H1 (cell line): Measurements from ENCODE around the gene NUP188. TPM values are rescaled to one million over a fixed set of nuclear protein-coding genes. Genes with fewer than 3 reads are reported as not detected.

ENCODE experiments used
- CTCF ChIA-PET: fragments of 300-600 bp; sonication (Branson Sonifier 250); formaldehyde crosslinking; loops from one replicate; lab custom pipeline; 2021; ENCODE audit not compliant: partially characterized antibody; lab: Charles Lee
- POLR2A ChIA-PET: fragments of 300-600 bp; sonication (Branson Sonifier 250); formaldehyde crosslinking; loops from one replicate; lab custom pipeline; 2021; ENCODE audit warnings: inconsistent platforms; ENCODE audit not compliant: partially characterized antibody; lab: Charles Lee
- DNase-seq, 2 experiments: peaks; one replicate each; pipeline versions ENCODE4 v3.0.0 to v3.0.0-alpha.2; 2010 to 2022; ENCODE audit warnings: low spot score in 2 of 2, low read depth in 1 of 2, mixed read lengths in 1 of 2
- FAIRE-seq: peaks from 2 replicates; lab custom pipeline; 2011; peaks lifted over from hg19 to GRCh38; lab: Jason Lieb, UNC
- H2AFZ ChIP-seq: 2 replicates; pipeline ENCODE4 v1.8.1; 2012; ENCODE audit warnings: low read length, inconsistent platforms
- H2AK5ac ChIP-seq: 2 replicates; pipeline ENCODE4 v1.6.1; 2013; ENCODE audit warnings: low read depth, low read length
- H2BK120ac ChIP-seq: replicated peaks from 2 replicates; pipeline ENCODE3; 2013; ENCODE audit warnings: low read depth, low read length, inconsistent platforms
- H2BK12ac ChIP-seq: 2 replicates; pipeline ENCODE4 v1.6.1; 2013; ENCODE audit warnings: low read depth, low read length
- H2BK15ac ChIP-seq: 2 replicates; pipeline ENCODE4 v1.6.1; 2013; ENCODE audit warnings: low read length
- H2BK20ac ChIP-seq: 2 replicates; pipeline ENCODE4 v1.6.1; 2013; ENCODE audit warnings: low read length
- H2BK5ac ChIP-seq: 2 replicates; pipeline ENCODE4 v1.6.1; 2013; ENCODE audit warnings: low read depth, low read length
- H3K14ac ChIP-seq: 2 replicates; pipeline ENCODE4 v1.6.1; 2013; ENCODE audit warnings: inconsistent platforms; ENCODE audit not compliant: insufficient read length
- H3K18ac ChIP-seq: 2 replicates; pipeline ENCODE4 v1.6.1; 2013; ENCODE audit warnings: low read length; ENCODE audit errors: extremely low read depth
- H3K23ac ChIP-seq: 2 replicates; pipeline ENCODE4 v1.6.1; 2013; ENCODE audit warnings: inconsistent platforms; ENCODE audit not compliant: insufficient read length
- H3K23me2 ChIP-seq: 2 replicates; pipeline ENCODE4 v1.6.1; 2013; ENCODE audit warnings: low read depth, low read length
- H3K27ac ChIP-seq: 2 replicates; pipeline ENCODE4 v1.6.1; 2011; ENCODE audit warnings: low read depth, low read length, inconsistent platforms
- H3K27me3 ChIP-seq, 4 experiments: replicated peaks in 1 of 4; 1 replicate in 1 of 4; 2 replicates in 3 of 4; pipeline versions ENCODE4 v1.6.1 to v1.8.1; 2011 to 2013; ENCODE audit warnings: low read length in 3 of 4, mild to moderate bottlenecking in 3 of 4, inconsistent platforms in 2 of 4, mixed read lengths in 2 of 4, moderate library complexity in 1 of 4; ENCODE audit not compliant: control insufficient read depth in 3 of 4, insufficient read depth in 3 of 4; ENCODE audit errors: extremely low read depth in 1 of 4
- H3K36me3 ChIP-seq, 4 experiments: 2 replicates each; pipeline versions ENCODE4 v1.6.1 to v1.8.1; 2011 to 2013; ENCODE audit warnings: mild to moderate bottlenecking in 4 of 4, low read length in 3 of 4, moderate library complexity in 2 of 4, control low read depth in 1 of 4, inconsistent platforms in 1 of 4; ENCODE audit not compliant: insufficient read depth in 4 of 4, control insufficient read depth in 2 of 4
- H3K4ac ChIP-seq: replicated peaks from 2 replicates; pipeline ENCODE3; 2013; ENCODE audit warnings: low read length, low read depth, mixed read lengths, inconsistent platforms; ENCODE audit not compliant: insufficient read length
- H3K4me1 ChIP-seq, 4 experiments: replicated peaks in 1 of 4; 1 replicate in 1 of 4; 2 replicates in 3 of 4; pipeline versions ENCODE4 v1.6.1 to v1.8.1; 2011 to 2013; ENCODE audit warnings: low read length in 3 of 4, inconsistent platforms in 2 of 4, mixed read lengths in 1 of 4; ENCODE audit not compliant: insufficient read depth in 4 of 4, control insufficient read depth in 3 of 4
- H3K4me2 ChIP-seq, 2 experiments: 2 replicates each; pipeline versions ENCODE4 v1.6.1 to v1.8.1; 2011 to 2013; ENCODE audit warnings: low read depth in 2 of 2, low read length in 2 of 2, control low read depth in 1 of 2, inconsistent platforms in 1 of 2, mild to moderate bottlenecking in 1 of 2; ENCODE audit not compliant: insufficient read depth in 1 of 2
- H3K4me3 ChIP-seq, 4 experiments: fragments of 200-600, 300-600 bp in 1 of 4; sonication (generic), shearing (Covaris generic), sonication (Bioruptor Twin) in 1 of 4; 2 replicates each; pipeline versions ENCODE4 v1.5.1 to v1.8.1; 2011 to 2016; ENCODE audit warnings: low read length in 4 of 4, low read depth in 3 of 4, control low read depth in 2 of 4, inconsistent platforms in 2 of 4, mild to moderate bottlenecking in 2 of 4, mixed read lengths in 1 of 4, moderate library complexity in 1 of 4; ENCODE audit not compliant: insufficient read depth in 2 of 4; ENCODE audit errors: extremely low read depth in 1 of 4
- H3K56ac ChIP-seq: replicated peaks from 2 replicates; pipeline ENCODE3; 2013; ENCODE audit warnings: low read depth, mild to moderate bottlenecking, mixed read lengths, low read length, inconsistent platforms; ENCODE audit not compliant: insufficient read length
- H3K79me1 ChIP-seq: 2 replicates; pipeline ENCODE4 v1.6.1; 2013; ENCODE audit warnings: low read depth, low read length, control low read depth
- H3K79me2 ChIP-seq, 2 experiments: 2 replicates each; pipeline versions ENCODE4 v1.6.1 to v1.8.1; 2012 to 2013; ENCODE audit warnings: low read length in 2 of 2, mild to moderate bottlenecking in 2 of 2, inconsistent platforms in 1 of 2; ENCODE audit not compliant: insufficient read depth in 2 of 2, control insufficient read depth in 1 of 2
- H3K9ac ChIP-seq, 4 experiments: replicated peaks in 1 of 4; 1 replicate in 1 of 4; 2 replicates in 3 of 4; pipeline versions ENCODE4 v1.6.1 to v1.8.1; 2011 to 2013; ENCODE audit warnings: low read depth in 3 of 4, low read length in 3 of 4, control low read depth in 2 of 4, mild to moderate bottlenecking in 2 of 4, moderate library complexity in 2 of 4, inconsistent platforms in 1 of 4; ENCODE audit errors: extremely low read depth in 1 of 4
- H3K9me3 ChIP-seq, 2 experiments: 2 replicates each; pipeline versions ENCODE4 v1.6.1 to v1.8.1; 2012 to 2013; ENCODE audit warnings: mild to moderate bottlenecking in 2 of 2, moderate library complexity in 2 of 2, control low read depth in 1 of 2, inconsistent platforms in 1 of 2, low read depth in 1 of 2, low read length in 1 of 2, mixed read lengths in 1 of 2; ENCODE audit not compliant: insufficient read depth in 2 of 2
- H4K20me1 ChIP-seq, 2 experiments: replicated peaks in 1 of 2; 2 replicates each; pipeline versions ENCODE3 to v1.8.1; 2011 to 2013; ENCODE audit warnings: inconsistent platforms in 2 of 2, low read length in 2 of 2, mild to moderate bottlenecking in 1 of 2; ENCODE audit not compliant: insufficient read depth in 2 of 2, control insufficient read depth in 1 of 2
- H4K5ac ChIP-seq: 2 replicates; pipeline ENCODE4 v1.6.1; 2013; ENCODE audit warnings: low read length, low read depth, mixed read lengths, inconsistent platforms; ENCODE audit not compliant: insufficient read length
- H4K8ac ChIP-seq: 2 replicates; pipeline ENCODE4 v1.8.0; 2013; ENCODE audit warnings: mild to moderate bottlenecking, moderate library complexity, low read length, inconsistent platforms; ENCODE audit not compliant: insufficient read depth; ENCODE audit errors: extremely low read depth
- H4K91ac ChIP-seq: replicated peaks from 2 replicates; pipeline ENCODE3; 2013; ENCODE audit warnings: low read length, mixed read lengths, inconsistent platforms; ENCODE audit not compliant: insufficient read length
- ASH2L ChIP-seq: fragments of 200-600, 300-600 bp; sonication (generic); IDR thresholded peaks from one replicate; pipeline ENCODE4 v1.7.1; 2017; ENCODE audit warnings: low read length
- BACH1 ChIP-seq: IDR thresholded peaks from 2 replicates; pipeline ENCODE4 v1.6.1; 2012; ENCODE audit warnings: low read length, improper control_type of control experiment
- CEBPB ChIP-seq: IDR thresholded peaks from 2 replicates; pipeline ENCODE4 v1.6.1; 2012; ENCODE audit warnings: low read depth, low read length
- HDAC2 ChIP-seq, 2 experiments: fragments of 300-600 bp in 1 of 2; sonication (generic) in 1 of 2; IDR thresholded peaks; 2 replicates each; pipeline ENCODE4 v1.6.1; 2011 to 2012; ENCODE audit warnings: low read depth in 2 of 2, low read length in 2 of 2, mild to moderate bottlenecking in 2 of 2, moderate library complexity in 2 of 2, borderline replicate concordance in 1 of 2, inconsistent platforms in 1 of 2
- KDM4A ChIP-seq: IDR thresholded peaks from one replicate; pipeline ENCODE4 v1.7.1; 2012; ENCODE audit warnings: low read depth, mild to moderate bottlenecking, moderate library complexity, low read length, inconsistent platforms; ENCODE audit not compliant: severe bottlenecking
- NANOG ChIP-seq: IDR thresholded peaks from 2 replicates; pipeline ENCODE4 v1.6.1; 2011; ENCODE audit warnings: low read length, low read depth, mild to moderate bottlenecking, inconsistent platforms; ENCODE audit not compliant: insufficient read depth, poor library complexity, severe bottlenecking
- POLR2AphosphoS5 ChIP-seq: IDR thresholded peaks from 2 replicates; pipeline ENCODE4 v1.6.1; 2011; ENCODE audit warnings: low read depth, low read length
- RNF2 ChIP-seq: fragments of 200-900, 300-1000 bp; sonication (generic); IDR thresholded peaks from 2 replicates; pipeline ENCODE4 v1.7.1; 2016; ENCODE audit warnings: borderline replicate concordance, low read depth, mild to moderate bottlenecking, antibody characterized with exemption, low read length; ENCODE audit not compliant: poor library complexity, severe bottlenecking; ENCODE audit errors: missing control alignments
- SIX5 ChIP-seq: IDR thresholded peaks from 2 replicates; pipeline ENCODE4 v1.6.1; 2011; ENCODE audit warnings: mild to moderate bottlenecking, low read depth, low read length
- SP2 ChIP-seq: IDR thresholded peaks from 2 replicates; pipeline ENCODE4 v1.6.1; 2012; ENCODE audit warnings: mild to moderate bottlenecking, low read length, inconsistent platforms
- SRF ChIP-seq: IDR thresholded peaks from 2 replicates; pipeline ENCODE4 v1.6.1; 2011; ENCODE audit warnings: mild to moderate bottlenecking, low read depth, low read length, moderate library complexity
- SUZ12 ChIP-seq: fragments of 200-600 bp; sonication (generic); IDR thresholded peaks from 2 replicates; pipeline ENCODE4 v1.6.1; 2012; ENCODE audit warnings: mild to moderate bottlenecking, inconsistent platforms, low read length, moderate library complexity, mixed read lengths
- TAF7 ChIP-seq: optimal IDR thresholded peaks from 2 replicates; pipeline ENCODE3; 2011; ENCODE audit warnings: low read depth, mild to moderate bottlenecking, inconsistent platforms, low read length, moderate library complexity, borderline replicate concordance
- TEAD4 ChIP-seq: IDR thresholded peaks from 2 replicates; pipeline ENCODE4 v1.6.1; 2012; ENCODE audit warnings: low read depth, low read length, inconsistent platforms, mixed read lengths
- WGBS, 2 experiments: shearing (Covaris generic) in 1 of 2; methylation state at CpG; one replicate each; pipeline versions ENCODE4 v1.1.6 to v1.1.7; 2013 to 2015; ENCODE audit warnings: low lambda C conversion rate in 2 of 2, mixed read lengths in 2 of 2, inconsistent platforms in 1 of 2, low coverage in 1 of 2, missing lambda C conversion rate in 1 of 2; ENCODE audit not compliant: insufficient replicate concordance in 2 of 2, insufficient coverage in 1 of 2, insufficient read length in 1 of 2; ENCODE audit errors: extremely low coverage in 1 of 2, missing lambda C conversion rate in 1 of 2; 5-methylcytosine and 5-hydroxymethylcytosine counted together
- polyA plus RNA-seq, 7 experiments: library from polyadenylated mRNA; depleted of rRNA in 3 of 7; stranded (reverse) in 5 of 7; unstranded in 2 of 7; fragments of >200 nt in 5 of 7; fragments of 200-250 nt in 2 of 7; gene quantifications; 1 replicate in 5 of 7; 2 replicates in 1 of 7; 4 replicates in 1 of 7; pipeline versions ENCODE4 v1.2.1 to v1.2.3, GENCODE V29; 2011 to 2013; ENCODE audit warnings: missing spikeins in 2 of 7, mixed read lengths in 2 of 7
- total RNA-seq: library from RNA; stranded (reverse); fragmentation: NEBNext Ultra II Directional; extraction: Animal tissue kit (Norgen Biotek cat#: 25700); gene quantifications from 2 replicates; pipeline ENCODE4 v1.2.1, GENCODE V29; 2021

NUP188 gene
- total and polyA plus RNA-seq, 2 of the 8 experiments (the other 6 are each of a cell fraction or from before 2014, with no cell fraction given), result 90.1 to 111 TPM

DNA sequence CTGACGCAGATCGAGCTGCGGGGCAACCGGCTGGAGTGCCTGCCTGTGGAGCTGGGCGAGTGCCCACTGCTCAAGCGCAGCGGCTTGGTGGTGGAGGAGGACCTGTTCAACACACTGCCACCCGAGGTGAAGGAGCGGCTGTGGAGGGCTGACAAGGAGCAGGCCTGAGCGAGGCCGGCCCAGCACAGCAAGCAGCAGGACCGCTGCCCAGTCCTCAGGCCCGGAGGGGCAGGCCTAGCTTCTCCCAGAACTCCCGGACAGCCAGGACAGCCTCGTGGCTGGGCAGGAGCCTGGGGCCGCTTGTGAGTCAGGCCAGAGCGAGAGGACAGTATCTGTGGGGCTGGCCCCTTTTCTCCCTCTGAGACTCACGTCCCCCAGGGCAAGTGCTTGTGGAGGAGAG is 31.3 kb upstream of the NUP188 start:
- Histone ChIP-seq H3K9ac (no peak overlapping the region), H2BK12ac (no peak overlapping the region), H2BK5ac (no peak overlapping the region), H3K79me1 (peaks cover 13% of the 10 kb centered on the region; the same call in 1 of the 2 replicates), H3K4me2 (no peak overlapping the region), H3K36me3 (peaks cover 2 to 28% (median 22%) of the 10 kb centered on the region in 4 experiments), H3K4ac (no peak overlapping the region), H3K23ac (no peak overlapping the region), H4K5ac (no peak overlapping the region), H4K8ac (peak overlapping the region; percentile 19; the same call in 1 of the 2 replicates), H2AK5ac (no peak overlapping the region), H3K9me3 (no peaks in the 10 kb centered on the region), H2AFZ (no peak overlapping the region), H3K18ac (no peak overlapping the region), H4K91ac (no peak overlapping the region), H3K14ac (no peak overlapping the region), H3K56ac (no peak overlapping the region), H2BK15ac (no peak overlapping the region), H3K79me2 (peaks cover 0 to 35% of the 10 kb centered on the region in 2 experiments; a peak in 2 of 4 replicates), H3K27ac (no peak overlapping the region), H3K23me2 (no peaks in the 10 kb centered on the region), H3K27me3 (no peaks in the 10 kb centered on the region), H2BK20ac (no peak overlapping the region), H3K4me3 (no peak overlapping the region), H2BK120ac (no peak overlapping the region), H4K20me1 (peaks cover 11 to 16% of the 10 kb centered on the region in 2 experiments), H3K4me1 (peaks cover 0 to 23% (median 15%) of the 10 kb centered on the region in 4 experiments; a peak in 6 of 7 replicates)
- POLR2A ChIA-PET, result interaction anchor here (0.6 to 1.8 kb wide), 5 partner anchors 17 to 88 kb away, joined by 3 to 6 read pairs (median 3); partner anchors contain the start of genes KYAT1 and LRRC8A
- DNase-seq (no peak), FAIRE-seq (no peak)
- WGBS, 2 experiments, result 96% methylated on average over 17 of the region's 18 CpGs; no CpG with 5 or more reads in 1 of the 2 experiments
- CTCF ChIA-PET, result interaction anchor here (1.0 to 3.9 kb wide), 5 partner anchors 10 to 57 kb away, joined by 3 to 26 read pairs (median 6); no protein-coding TSS in a partner anchor
- TF ChIP-seq RNF2 (no peak), SP2 (no peak), SIX5 (no peak), TEAD4 (no peak), CEBPB (no peak), NANOG (no peak), POLR2AphosphoS5 (no peak), BACH1 (no peak), SUZ12 (no peak), KDM4A (no peak), TAF7 (no peak), ASH2L (no peak), HDAC2 (IDR thresholded peaks at IDR 0.05; ENCODE audit: borderline replicate concordance in 1 of 2, low read depth in 2 of 2, low read length in 2 of 2) (no peak), SRF (no peak)
